A549 (cell line): ENCODE results near the gene ARHGAP10.

ENCODE experiments used
- BHLHE40 ChIP-seq: IDR thresholded peaks from 2 replicates; pipeline ENCODE4 v1.6.1; 2012; ENCODE audit warnings: low read depth, low read length, inconsistent platforms
- CBX8 ChIP-seq: fragments of 200-600 bp; sonication (generic); IDR thresholded peaks from 2 replicates; pipeline ENCODE4 v1.6.1; 2016
- MYC ChIP-seq: IDR thresholded peaks from 2 replicates; pipeline ENCODE4 v1.6.1; 2012; ENCODE audit warnings: mild to moderate bottlenecking, inconsistent platforms, low read length, improper control_type of control experiment, borderline replicate concordance
- POLR2A ChIP-seq: IDR thresholded peaks from 2 replicates; pipeline ENCODE4 v1.6.1; 2012; ENCODE audit warnings: mild to moderate bottlenecking, low read length
- TF ChIP-seq, protein P1 (sequence below): fragments of >200 bp; sonication (Bioruptor Twin); formaldehyde crosslinking; IDR thresholded peaks from 3 replicates; pipeline ENCODE4 v1.5.1; 2016
- TF ChIP-seq, protein P2 (sequence below): IDR thresholded peaks from 2 replicates; pipeline ENCODE4 v1.6.1; 2012

DNA sequence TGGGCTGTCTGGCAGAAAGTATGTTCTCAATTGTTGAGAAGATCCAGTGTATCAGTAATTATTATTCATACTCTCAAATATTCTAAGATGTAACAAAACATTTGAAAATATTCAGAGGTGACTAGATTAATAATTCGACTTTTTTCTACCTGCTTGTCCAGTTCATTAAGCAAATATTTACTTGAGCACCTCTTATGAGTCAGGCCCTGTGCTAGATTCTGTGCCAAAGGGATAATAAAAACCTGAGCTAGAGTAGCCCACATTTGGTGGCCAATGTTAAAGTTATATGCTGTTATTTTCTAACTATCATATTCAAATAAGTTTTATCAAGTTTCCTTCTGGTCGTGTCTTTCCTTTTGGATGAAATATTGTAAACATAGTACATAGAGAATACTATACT, 58.5 kb downstream of the ARHGAP10 start:
- no peak for TF ChIP-seq CBX8
- no peak for TF ChIP-seq POLR2A
- no peak for TF ChIP-seq MYC
- TF ChIP-seq, protein P1, sequence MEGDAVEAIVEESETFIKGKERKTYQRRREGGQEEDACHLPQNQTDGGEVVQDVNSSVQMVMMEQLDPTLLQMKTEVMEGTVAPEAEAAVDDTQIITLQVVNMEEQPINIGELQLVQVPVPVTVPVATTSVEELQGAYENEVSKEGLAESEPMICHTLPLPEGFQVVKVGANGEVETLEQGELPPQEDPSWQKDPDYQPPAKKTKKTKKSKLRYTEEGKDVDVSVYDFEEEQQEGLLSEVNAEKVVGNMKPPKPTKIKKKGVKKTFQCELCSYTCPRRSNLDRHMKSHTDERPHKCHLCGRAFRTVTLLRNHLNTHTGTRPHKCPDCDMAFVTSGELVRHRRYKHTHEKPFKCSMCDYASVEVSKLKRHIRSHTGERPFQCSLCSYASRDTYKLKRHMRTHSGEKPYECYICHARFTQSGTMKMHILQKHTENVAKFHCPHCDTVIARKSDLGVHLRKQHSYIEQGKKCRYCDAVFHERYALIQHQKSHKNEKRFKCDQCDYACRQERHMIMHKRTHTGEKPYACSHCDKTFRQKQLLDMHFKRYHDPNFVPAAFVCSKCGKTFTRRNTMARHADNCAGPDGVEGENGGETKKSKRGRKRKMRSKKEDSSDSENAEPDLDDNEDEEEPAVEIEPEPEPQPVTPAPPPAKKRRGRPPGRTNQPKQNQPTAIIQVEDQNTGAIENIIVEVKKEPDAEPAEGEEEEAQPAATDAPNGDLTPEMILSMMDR, result no peak
- TF ChIP-seq, protein P2, sequence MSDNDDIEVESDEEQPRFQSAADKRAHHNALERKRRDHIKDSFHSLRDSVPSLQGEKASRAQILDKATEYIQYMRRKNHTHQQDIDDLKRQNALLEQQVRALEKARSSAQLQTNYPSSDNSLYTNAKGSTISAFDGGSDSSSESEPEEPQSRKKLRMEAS, result no peak
- TF ChIP-seq BHLHE40, result no peak
